Activated CD4-positive, alpha-beta T cell treated with anti-CD3 and anti-CD28 coated beads, Interleukin-2, amount 50 U/mL, for 48 hours (primary cell): ENCODE data around the gene APEH.

Experiments
- DNase-seq, 2 experiments: peaks; one replicate each; pipeline ENCODE4 v3.0.0-alpha.2; 2020

APEH gene

DNA sequence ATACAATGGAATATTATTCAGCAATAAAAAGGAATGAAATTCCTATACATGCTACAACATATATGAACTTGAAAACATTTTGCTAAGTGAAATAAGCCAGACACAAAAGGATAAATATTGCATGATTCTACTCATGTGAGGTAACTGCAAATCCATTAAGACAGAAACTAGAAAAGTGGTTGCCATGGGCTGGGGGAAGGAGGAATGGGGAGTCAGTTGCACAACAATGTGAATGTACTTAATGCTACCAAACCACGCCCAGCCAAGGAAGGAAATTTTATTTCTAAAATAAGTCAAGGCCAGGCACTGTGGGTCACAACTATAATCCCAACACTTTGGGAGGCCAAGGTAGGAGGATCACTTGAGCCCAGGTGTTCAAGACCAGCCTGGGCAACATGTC is 59.4 kb downstream of the APEH start:
- no peak for DNase-seq
